ENCODE data around the gene TERF2IP. TPM values are rescaled to one million over a fixed set of nuclear protein-coding genes. Genes with fewer than 3 reads are reported as not detected.

TERF2IP gene
- total and polyA plus RNA-seq, 2 of the 13 experiments (the other 11 are each of a cell fraction or from before 2014, with no cell fraction given), result 26.4 to 50.2 TPM

GRCh38 chr16:75622761-75623605 lies 24.6 kb upstream of the TERF2IP start, which contains the start of gene ADAT1 (continued):
- TF ChIP-seq FOXA1 (IDR thresholded peaks at IDR 0.05), result no peak
- TF ChIP-seq FOXA1 (CRISPR knock-in tag; IDR thresholded peaks at IDR 0.05), result no peak
- TF ChIP-seq SPEN (CRISPR knock-in tag; IDR thresholded peaks at IDR 0.05; ENCODE audit: low read depth), result peak; percentile 91
- TF ChIP-seq SAFB2 (CRISPR knock-in tag; IDR thresholded peaks at IDR 0.05; ENCODE audit: borderline replicate concordance, low read depth), result no peak; the same call in 1 of the 2 replicates
- peak; percentile 85; the same call in 1 of the 2 replicates for TF ChIP-seq MYC (CRISPR knock-in tag; IDR thresholded peaks at IDR 0.05; ENCODE audit: borderline replicate concordance)
- no peak for TF ChIP-seq SMAD1 (CRISPR knock-in tag; IDR thresholded peaks at IDR 0.05; ENCODE audit: borderline replicate concordance, low read depth)
- peak; percentile 38; the same call in 1 of the 2 replicates for TF ChIP-seq RORA (CRISPR knock-in tag; IDR thresholded peaks at IDR 0.05)
- TF ChIP-seq KLF15 (CRISPR knock-in tag; IDR thresholded peaks at IDR 0.05; ENCODE audit: borderline replicate concordance), result no peak
- peak; percentile 64 for TF ChIP-seq ZNF18 (CRISPR knock-in tag; IDR thresholded peaks at IDR 0.05; ENCODE audit: insufficient replicate concordance)
- TF ChIP-seq ZNF720 (CRISPR knock-in tag; IDR thresholded peaks at IDR 0.05), result no peak
- TF ChIP-seq CEBPB (IDR thresholded peaks at IDR 0.05; ENCODE audit: borderline replicate concordance, low read depth, low read length), result no peak
- peak; percentile 54; the same call in 1 of the 2 replicates for TF ChIP-seq ZNF367 (CRISPR knock-in tag; IDR thresholded peaks at IDR 0.05; ENCODE audit: borderline replicate concordance)
- TF ChIP-seq ZNF850 (CRISPR knock-in tag; conservative IDR thresholded peaks at IDR 0.05), result no peak
- 0 out of 2 replicates have a peak, but pooled peaks have one; percentile 36 for TF ChIP-seq STAT6 (CRISPR knock-in tag; IDR thresholded peaks at IDR 0.05; ENCODE audit: borderline replicate concordance)
- 0 out of 2 replicates have a peak, but pooled peaks have one; percentile 10 for TF ChIP-seq STAG1 (CRISPR knock-in tag; IDR thresholded peaks at IDR 0.05)
- TF ChIP-seq ETV6 (CRISPR knock-in tag; conservative IDR thresholded peaks at IDR 0.05), result peak; percentile 74; the same call in 1 of the 2 replicates
- TF ChIP-seq HCFC1 (IDR thresholded peaks at IDR 0.05; ENCODE audit: low read depth, low read length), result peak; percentile 95
- no peak for TF ChIP-seq HMGA1 (CRISPR knock-in tag; conservative IDR thresholded peaks at IDR 0.05)
- no peak for TF ChIP-seq NR2F2 (IDR thresholded peaks at IDR 0.05; ENCODE audit: borderline replicate concordance, low read depth)
- no peak for TF ChIP-seq PRPF4 (IDR thresholded peaks at IDR 0.05; ENCODE audit: low read depth, low read length, poor library complexity, severe bottlenecking)
- no peak; the same call in 1 of the 2 replicates for TF ChIP-seq ZNF30 (CRISPR knock-in tag; IDR thresholded peaks at IDR 0.05)
- peak; percentile 97 for TF ChIP-seq HDAC1 (CRISPR knock-in tag; IDR thresholded peaks at IDR 0.05)
- peak; percentile 55; the same call in 1 of the 2 replicates for TF ChIP-seq ATF3 (CRISPR knock-in tag; IDR thresholded peaks at IDR 0.05)
- TF ChIP-seq ATF1 (CRISPR knock-in tag; IDR thresholded peaks at IDR 0.05), result peak; percentile 96
- no peak for TF ChIP-seq ZNF576 (CRISPR knock-in tag; IDR thresholded peaks at IDR 0.05)
- TF ChIP-seq SMAD9 (CRISPR knock-in tag; IDR thresholded peaks at IDR 0.05), result no peak

All from HepG2 (cell line).